Activated CD8-positive, alpha-beta memory T cell treated with anti-CD3 and anti-CD28 coated beads for 1 hour (primary cell): ENCODE data around the gene KNDC1.
"Not testable (repeated sequence)": the region's sequence is repeated elsewhere in the genome, so short reads cannot be mapped to it uniquely, and the experiment has no call there.

ENCODE experiments used
- DNase-seq, 2 donors: peaks; one replicate each; pipeline ENCODE4 v3.0.0-alpha.2; 2020; ENCODE audit warnings: low read depth in 1 of 2; ENCODE audit errors: extremely low read depth in 1 of 2

The KNDC1 gene

GRCh38 chr10:133254421-133255120 is 94.6 kb downstream of the KNDC1 start:
- no peak for DNase-seq

GRCh38 chr10:133255323-133255722 is 95.3 kb downstream of the KNDC1 start:
- no peak for DNase-seq

- no peak for DNase-seq
These were observed 97.6 kb downstream of the KNDC1 start for GRCh38 chr10:133257489-133258065.

GRCh38 chr10:133258066-133258817 is 98.2 kb downstream of the KNDC1 start:
- no peak for DNase-seq

- peak; percentile 57 to 80 for DNase-seq
These were observed 99.0 kb downstream of the KNDC1 start for GRCh38 chr10:133258818-133259601.

- no peak for DNase-seq
These were observed 99.6 kb downstream of the KNDC1 start for GRCh38 chr10:133259602-133259989.

- DNase-seq = peak; percentile 35 to 55
These were observed 101.1 kb downstream of the KNDC1 start for GRCh38 chr10:133260895-133261725.

- DNase-seq = peak; percentile 64 to 78
These were observed 101.8 kb downstream of the KNDC1 start for GRCh38 chr10:133261726-133262325.

GRCh38 chr10:133262696-133263095 is 102.7 kb downstream of the KNDC1 start:
- no peak for DNase-seq

- DNase-seq = no peak
These were observed 103.7 kb downstream of the KNDC1 start for GRCh38 chr10:133263674-133264073.

- DNase-seq = peak in 1 of 2 donors; percentile 17
These were observed 104.4 kb downstream of the KNDC1 start for GRCh38 chr10:133264461-133264860.

- DNase-seq = not testable (repeated sequence)
These were observed 105.0 kb downstream of the KNDC1 start for GRCh38 chr10:133265052-133265451.

GRCh38 chr10:133266056-133266795 is 106.2 kb downstream of the KNDC1 start:
- no peak for DNase-seq

- DNase-seq = no peak
These were observed 107.3 kb downstream of the KNDC1 start for GRCh38 chr10:133267293-133267692.

- no peak for DNase-seq
These were observed 107.8 kb downstream of the KNDC1 start for GRCh38 chr10:133267829-133268228.

- no peak for DNase-seq
These were observed 108.5 kb downstream of the KNDC1 start for GRCh38 chr10:133268532-133268931.

GRCh38 chr10:133269367-133269766 is 109.3 kb downstream of the KNDC1 start:
- DNase-seq = no peak

GRCh38 chr10:133270204-133270603 is 110.2 kb downstream of the KNDC1 start:
- DNase-seq = no peak

- no peak for DNase-seq
These were observed 110.8 kb downstream of the KNDC1 start for GRCh38 chr10:133270773-133271297.
